SIG-M5 treated with dmso at 0.1 percent for 504 hours (cell line): Measurements from ENCODE around the gene GRIK4.

Experiments used
- DNase-seq: peaks from one replicate; lab custom pipeline; 2025; ENCODE audit not compliant: unreplicated experiment; lab: John Stamatoyannopoulos, UW

Gene GRIK4

DNA sequence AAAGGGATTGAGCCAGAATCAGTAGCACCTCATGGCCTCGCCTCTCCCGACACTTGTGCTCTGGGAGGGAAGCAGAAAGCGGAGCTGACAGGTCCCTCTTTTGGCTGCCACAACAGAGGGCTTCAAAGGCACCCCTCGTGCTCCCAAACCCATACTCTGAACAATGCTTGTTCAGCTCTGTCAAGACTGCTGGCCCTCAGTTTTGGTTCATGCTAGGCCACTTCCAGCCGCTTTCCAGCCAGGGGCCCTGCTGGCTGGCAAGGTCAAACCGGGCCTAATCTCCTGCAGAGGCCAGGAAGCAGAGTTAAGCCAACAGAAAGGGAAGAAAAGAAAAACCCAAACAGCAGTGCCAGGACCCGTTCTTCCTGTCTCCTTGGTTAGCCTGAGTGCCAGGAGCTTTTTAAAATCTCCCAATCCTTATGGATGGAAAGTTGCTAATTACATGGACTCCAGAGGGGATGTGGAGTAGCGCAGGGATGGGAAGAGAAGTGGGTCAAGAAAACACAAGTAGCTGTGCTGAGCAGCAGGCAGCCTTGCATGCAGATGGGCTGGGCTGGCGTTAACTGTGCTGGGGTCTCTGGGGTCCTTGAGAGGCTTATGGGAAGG, 150.6 kb downstream of the GRIK4 start:
- DNase-seq = no peak

DNA sequence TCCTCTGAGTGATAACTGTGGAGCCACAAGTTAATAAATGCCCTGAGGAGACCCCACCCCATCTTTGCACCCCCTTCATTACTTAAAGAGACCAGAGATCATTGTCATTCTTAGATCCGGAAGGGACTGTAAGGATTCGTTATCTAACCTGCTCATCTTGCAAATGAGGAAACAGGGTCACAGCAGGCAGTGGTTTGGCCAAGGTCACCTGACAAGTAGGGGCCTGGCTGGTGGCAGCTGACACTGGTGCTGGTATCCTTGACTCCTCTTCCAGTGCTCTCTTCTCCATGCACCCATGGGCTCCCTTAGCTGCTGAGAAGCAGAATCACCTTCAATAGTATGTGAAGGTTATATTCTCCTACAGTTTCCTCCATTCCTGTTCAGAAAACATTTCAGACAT, 151.6 kb downstream of the GRIK4 start:
- DNase-seq = no peak

DNA sequence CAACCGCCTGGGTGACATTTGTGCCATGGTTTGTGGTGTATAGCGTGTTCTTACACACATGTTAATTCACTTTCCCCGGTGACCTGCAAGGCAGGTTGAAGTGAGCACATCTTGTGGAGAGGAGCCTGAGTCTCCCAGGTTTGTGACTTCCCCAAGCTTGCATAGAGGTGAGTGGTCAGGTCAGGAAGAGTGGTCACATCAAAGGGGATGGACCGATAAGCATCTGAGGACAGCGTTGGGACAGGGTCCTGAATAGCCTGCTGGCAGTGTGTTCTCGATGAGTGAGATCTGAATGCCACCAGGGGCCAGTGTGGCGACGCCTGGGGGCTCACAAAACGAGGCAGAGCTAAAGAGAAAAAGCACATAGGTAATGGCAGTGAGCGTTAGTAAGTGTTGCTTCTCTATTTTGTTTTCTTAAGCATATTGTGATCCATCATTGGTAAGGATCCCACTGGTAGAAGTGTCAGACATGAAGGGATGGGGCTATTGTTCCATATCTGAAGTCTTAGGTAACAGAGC, 154.6 kb downstream of the GRIK4 start:
- DNase-seq = no peak

DNA sequence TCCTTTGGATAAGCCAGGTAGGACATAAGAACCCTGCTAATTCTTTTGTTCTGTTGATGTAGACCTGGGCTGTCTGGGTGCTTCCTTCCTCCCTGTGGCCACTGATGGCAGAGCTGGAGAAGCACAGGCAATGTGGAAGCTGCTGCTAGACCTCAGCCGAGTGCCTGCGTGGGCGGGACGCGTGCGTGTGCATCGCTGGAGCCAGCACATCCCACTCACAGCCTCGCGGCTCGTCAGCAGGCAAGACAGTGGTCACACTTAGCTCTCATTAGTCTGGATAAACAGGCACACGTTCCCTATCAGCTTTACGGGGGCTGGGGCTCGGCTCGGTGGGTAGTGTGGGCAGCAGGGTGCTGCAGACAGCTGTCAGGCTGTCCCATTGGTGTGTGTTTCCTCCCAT, 155.7 kb downstream of the GRIK4 start:
- DNase-seq = no peak

DNA sequence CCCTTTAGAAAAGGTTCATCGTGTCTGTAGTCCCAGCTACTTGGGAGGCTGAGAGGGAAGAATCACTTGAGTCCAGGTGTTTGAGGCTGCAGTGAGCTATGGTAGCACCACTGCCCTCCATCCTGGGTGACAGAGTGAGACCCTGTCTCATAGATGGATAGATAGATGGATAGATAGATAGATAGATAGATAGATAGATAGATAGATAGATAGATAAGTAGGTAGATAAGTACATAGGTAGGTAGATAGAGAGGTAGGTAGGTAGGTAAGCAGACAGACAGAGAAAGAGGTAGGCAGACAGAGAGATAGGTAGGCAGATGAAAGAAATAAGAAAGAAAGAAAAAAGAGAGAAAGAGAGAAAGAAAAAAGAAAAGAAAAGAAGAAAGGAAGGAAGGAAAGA, 156.4 kb downstream of the GRIK4 start:
- no peak for DNase-seq

DNA sequence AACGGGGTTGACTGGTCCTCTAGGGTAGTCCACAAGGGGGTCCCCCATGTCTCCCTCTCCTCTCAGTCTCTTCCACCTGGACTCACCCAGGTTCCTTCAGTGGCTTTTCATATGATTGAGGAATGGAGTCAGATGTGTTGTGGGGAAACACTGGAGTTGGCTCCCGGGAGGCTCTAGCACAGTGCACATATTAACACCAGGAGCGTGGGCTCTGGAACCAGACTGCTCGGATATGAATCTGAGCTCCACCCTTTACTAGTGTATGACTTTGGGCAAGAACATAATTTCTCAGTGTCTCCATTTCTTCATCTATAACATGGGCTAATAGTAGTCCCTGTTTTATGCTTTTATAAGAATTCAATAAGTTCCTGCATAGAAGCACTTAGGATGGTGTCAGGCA, 157.0 kb downstream of the GRIK4 start:
- DNase-seq = no peak

DNA sequence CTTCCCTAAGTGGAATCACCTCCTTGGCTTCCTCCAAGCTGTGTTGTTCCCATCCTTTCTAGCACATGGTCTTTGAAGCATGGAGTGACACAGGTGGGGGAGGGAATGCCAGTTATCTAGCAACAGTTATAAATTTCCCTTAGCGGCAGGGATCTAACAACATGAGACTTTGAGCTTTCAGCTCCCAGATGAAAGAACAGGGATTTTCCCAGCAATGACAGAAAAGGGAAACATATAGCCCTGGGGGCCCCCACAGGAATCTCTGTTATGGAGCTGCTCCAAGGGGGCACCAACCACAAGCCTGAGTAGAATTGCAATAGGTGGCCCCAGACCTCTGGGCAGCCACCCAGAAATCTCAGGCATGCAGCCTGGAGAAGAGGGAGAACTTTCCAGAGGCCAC, 163.0 kb downstream of the GRIK4 start:
- DNase-seq = no peak

DNA sequence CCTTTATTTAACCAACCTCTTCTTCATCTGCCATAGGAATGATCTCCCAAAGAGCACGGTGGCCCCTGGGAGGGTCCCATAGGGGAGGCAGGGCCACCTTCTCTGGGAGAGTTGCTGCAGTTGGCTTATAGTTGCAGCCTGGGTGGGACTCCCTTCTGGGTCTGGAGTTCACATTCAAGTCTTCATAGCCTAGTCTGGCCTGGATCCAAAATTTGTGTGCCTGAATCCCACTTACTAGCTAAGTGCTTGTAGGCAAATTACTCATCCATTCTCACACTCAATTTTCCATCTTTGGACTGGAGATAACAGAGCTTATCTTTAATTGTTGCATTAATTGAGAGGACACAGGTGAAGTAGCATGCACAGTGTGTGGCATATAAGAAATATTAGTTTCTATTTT, 163.6 kb downstream of the GRIK4 start:
- no peak for DNase-seq

DNA sequence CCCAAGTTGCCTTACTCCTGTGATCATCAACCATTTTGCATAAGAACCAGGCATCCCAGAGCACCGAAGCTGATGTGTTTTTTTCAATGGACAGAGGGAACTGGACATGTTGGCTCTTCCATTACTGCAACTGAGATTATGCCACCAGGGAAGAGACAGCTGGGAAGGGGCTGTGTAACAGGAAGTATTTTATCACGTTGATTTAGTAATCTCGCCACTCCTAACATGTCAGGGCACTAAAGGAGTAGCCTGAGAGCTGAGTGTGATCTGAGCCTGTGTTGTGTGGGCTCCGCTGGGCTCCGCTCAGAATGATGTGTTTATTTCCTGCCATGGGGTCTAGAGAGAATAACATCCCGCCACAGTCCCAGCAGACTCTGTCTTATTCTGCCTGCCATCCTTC, 165.4 kb downstream of the GRIK4 start:
- DNase-seq = no peak

DNA sequence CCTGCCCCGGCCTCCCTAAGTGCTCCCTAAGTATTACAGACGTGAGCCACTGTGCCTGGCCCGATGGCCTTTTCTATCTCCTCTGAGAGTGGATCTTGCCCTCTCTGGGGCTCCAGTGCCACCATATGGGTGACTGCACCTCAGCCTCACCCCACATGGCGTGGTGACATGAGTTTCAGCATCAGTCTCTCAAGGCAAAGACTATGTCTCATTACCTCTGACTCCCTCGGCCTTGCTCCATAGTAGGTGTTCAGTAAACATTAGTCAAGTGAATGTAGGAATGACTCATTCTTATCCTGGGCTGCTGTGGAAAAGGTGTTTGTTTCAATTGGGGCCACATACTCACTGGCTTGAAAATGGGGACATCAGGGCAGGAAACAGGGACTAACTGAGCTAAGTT, 168.8 kb downstream of the GRIK4 start:
- no peak for DNase-seq

DNA sequence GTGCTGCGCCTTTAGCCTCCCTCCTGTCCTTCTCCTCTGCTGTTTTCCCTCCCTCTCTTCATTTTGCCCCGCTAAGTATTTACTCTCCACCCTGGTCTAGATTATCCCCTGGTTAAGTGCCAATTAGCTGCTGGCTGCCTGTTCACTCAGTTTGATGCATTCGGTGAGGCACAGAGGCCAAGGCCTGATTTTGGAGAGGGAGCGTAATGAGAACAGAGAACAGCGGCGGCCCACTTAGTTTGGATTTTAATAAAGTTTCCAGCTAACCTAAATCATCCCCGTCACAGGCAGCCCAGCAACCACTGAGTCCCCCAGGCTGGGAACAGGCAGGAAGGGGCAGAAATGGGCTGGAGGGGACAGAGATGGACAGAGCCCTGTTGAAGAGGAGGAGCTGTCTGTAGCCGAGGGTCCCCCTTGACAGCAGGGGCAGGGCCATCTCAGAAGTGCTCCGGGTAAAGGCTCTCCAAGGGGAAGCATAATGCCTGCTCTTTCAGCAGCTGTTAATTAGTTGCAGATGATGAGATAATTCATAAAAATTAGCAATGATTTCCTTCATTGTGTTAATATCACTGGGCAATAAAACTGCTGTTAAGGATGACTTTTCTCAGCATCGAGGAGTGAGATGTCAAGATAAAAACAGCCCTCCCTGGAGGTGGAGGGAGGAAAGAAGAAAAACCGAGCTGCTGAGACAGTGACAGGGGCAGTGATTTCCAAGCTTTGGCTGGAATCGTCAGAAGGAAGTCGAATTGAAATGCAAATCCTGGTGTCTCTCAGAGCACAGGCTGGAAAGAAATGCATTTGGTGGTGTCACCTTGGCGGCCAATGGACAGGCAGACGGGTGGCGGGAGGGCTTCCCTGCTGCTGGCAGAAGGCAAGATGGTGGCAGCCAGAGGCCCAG, 170.1 kb downstream of the GRIK4 start:
- DNase-seq = no peak

DNA sequence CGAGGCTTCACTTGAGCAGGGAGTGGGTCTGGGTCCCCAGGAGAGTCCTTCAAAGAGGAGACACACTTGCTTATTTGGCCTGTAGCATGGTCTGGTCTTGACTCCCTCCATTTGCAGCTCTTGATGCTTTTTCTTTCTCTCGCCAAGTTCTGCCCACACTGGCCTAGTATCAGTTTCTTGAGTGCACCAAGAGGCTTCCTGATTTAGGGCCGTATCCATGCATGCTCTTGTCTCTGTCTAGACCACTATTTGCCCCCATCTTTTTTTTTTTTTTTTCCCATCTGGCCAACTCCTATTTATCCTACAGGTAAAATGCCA, 170.7 kb downstream of the GRIK4 start:
- DNase-seq = no peak

DNA sequence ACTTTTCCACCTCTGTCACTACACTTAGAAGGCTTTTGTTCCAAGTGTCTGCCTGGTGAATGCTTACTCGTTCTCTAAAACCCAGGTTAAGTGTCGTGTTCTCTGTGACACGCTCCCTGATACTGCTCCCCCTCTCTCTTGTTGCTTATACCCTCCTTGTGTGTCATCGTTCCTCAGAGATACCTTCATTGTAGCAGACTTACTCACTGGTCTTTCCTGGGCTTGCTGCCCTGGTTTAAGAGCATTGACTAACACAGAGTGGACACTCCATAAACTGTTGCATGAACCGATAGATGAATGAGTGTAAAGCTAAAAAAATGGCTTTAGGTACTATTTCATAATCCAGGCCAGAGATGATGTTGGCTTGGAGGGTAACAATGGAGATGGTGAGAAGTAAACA, 171.3 kb downstream of the GRIK4 start:
- DNase-seq = no peak

DNA sequence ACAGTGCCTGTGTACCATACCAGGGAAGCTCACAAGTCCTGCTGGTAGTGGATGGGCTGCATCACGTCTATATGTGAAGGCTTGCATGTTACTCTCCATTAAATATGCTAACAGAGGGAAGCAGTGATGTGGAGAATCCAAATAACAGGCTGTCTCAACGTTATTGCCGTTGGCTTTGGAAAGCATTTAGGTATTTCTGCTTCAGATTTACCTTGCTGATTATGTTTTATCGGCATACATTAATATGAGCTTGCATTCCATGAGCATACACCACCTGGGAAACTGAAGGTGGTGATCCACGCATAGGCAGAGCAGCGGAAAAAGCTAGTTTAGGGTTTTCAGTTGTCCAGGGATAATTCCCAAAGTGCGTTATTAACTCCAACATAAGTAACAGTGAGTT, 175.0 kb downstream of the GRIK4 start:
- no peak for DNase-seq

DNA sequence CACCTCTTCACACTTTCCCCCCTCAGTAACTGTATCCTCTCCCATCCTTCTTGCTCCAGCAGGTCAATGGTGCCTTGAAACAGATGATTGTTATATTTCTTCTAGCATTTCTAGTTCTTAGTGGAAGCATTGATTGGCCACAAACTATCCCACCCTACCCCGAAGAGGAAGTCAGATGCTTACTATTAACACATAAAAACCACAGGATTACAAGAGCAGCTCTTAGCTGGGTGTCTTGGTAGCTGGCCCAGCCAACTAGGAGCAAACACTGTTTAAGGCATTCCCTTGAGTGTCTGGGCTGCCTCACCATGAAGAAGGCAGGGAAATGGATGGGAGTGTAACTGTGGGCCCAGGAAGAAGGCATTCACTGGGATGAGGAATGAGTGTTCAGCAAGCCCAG, 176.6 kb downstream of the GRIK4 start:
- DNase-seq = peak; percentile 8

DNA sequence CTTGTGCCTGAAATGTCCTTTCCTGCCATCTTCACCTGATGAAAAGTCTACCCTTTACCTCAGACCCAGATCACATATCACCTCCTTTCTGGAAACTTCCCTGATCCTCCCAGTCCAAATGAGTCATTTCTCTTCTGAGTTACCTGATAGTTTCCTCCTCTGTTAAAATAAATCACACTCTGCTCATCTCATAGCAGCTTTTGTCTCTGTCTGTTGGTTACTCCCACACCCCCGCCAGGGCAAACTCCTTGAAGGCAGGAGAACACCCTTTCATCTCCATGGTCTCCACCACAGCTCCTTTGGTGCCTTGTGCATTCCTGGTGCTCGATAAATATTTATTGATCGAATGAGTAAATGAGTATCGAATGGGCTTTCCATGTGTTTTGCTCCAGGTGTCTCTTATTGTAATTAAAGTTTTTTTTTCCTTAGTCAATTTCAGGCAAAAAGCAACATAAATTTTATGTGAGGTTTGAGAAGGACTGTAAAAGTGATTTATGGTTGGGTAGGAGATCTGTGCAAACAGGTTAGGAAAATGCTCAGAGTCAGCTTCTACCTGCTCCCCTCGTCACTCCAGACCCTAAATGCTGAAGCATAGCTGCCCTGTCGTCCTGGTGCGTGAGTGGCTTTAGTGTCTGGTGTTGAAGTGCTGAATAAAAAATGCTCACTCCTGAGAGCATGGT, 178.2 kb downstream of the GRIK4 start:
- DNase-seq = no peak

DNA sequence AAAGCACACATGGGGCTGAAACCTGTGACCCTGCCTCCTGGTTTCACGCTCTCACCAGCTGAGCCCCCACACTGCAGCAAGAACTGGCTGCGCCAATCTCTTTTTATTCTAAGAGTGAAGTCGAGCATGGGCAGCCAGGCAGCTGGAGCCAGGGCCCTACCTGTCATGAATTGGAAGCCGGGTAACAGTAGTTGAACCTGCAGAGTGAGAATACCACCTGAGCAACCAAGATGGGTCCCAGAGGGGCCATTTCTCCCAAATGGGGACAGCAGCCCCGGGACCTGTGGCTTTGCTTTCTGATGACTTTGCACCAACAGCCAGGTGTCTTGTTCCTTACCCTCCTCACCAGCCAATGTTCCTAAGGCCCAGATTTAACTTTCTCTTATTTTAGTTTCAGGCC, 178.9 kb downstream of the GRIK4 start:
- no peak for DNase-seq

DNA sequence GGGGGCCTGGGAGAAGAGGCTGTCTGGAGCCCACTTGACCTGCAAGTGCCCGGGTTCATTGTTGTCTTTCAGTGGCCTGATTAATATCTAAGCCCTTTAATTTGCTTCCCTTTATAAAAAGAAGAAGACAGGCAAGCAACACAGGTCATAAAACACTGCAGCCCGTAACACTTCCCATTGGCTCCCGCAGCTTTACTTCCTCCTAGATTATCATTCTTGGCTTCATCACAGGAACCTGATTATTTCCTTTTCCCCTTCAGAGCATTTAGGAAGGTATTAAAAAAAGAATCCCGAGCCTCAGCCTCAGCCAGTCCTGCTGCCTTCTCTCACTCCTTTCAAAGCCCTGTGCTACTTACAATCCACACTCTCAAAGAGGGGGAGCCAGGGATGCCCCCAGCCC, 183.2 kb downstream of the GRIK4 start:
- DNase-seq = no peak

DNA sequence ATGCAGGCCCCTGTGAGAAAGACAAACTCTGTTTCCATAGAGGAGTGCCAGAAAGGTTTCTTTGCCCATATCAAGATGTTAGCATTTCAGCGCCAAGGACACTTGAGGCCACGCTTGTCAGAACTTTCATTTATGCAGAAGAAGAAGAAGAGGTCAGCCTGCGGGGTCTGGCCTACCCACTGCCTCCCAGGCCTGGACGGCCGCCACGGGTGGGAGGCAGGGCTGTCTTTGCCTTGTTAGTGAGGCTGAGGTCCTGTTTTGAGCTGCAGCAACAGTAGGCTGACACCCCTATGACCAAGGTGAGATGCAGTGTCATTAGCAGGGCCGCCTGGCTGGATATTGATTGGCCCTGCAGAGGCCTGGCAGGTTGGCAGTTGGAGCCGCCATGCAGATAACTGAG, 183.9 kb downstream of the GRIK4 start:
- no peak for DNase-seq

DNA sequence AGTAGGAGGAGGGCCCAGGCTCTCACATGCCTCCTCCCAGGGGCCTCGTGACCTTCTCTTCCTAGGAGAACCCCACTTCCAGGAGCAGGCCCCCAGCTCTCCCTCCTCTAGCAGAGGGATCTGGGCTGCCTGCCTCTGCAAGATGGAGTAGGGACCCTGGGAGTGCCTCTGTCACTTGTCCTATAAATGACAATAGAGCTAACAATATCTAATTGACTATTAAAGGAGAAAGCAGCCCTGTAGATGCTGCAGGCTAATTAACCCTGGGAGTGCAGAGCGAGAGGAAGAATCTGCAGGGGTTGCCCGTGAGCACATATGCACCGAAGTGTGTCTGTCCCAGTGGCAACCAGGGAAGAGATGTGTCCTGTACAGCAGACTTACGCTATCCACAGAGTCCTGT, 184.4 kb downstream of the GRIK4 start:
- DNase-seq = no peak

DNA sequence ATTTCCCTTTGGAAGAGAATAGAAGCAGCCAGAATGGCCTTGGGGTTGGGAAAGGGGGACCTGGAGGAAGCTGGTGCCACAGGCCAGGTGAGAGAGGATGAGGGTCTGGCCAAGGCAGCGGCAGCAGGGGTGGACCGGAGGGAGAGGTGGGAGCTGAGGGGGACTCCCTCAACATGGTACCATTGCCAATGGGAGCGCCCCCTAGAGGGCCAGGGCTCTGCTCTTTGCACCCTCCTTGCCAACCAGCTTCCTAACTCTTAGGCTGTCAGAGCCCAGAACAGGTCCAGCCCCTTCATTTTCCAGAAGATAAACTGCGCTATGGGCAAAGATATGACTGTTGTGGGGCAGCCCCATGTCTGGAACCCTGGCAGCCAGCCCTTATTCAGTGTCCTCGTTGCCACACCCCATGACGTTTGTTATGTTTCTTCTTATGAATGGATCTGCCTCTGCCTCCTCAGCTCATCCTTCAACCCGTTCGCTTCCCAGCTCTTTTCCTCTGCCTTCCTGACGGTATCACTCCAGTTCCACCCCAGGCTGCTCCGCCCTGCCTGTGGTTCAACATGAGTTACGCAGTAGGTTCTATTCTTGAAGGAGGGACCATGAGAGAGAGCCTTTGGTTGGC, 185.2 kb downstream of the GRIK4 start:
- DNase-seq = no peak

DNA sequence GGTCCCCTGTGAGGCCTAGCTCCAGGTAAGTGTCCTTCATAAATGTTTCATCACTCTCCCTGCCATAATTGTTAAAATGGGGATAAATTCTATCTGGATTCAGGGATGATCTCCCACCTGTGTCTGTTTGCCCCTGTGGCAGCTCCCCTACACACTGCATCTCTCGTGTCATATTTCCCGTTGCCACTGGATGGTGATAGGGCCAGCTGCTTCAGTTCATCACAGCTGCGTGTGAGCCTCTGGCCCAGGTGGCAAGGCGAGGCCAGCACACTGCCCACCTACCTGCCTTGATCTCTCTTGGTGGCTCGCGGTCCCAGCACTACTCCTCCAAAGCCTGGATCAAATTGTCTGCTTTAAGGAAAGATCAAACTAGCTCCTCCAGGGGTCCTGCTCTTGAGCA, 187.4 kb downstream of the GRIK4 start:
- DNase-seq = no peak
